Smooth muscle cell (in vitro differentiated cells): ENCODE measurements around the gene RAN. TPM values are rescaled to one million over a fixed set of nuclear protein-coding genes. Genes with fewer than 3 reads are reported as not detected.
"Not testable (repeated sequence)": the region's sequence is repeated elsewhere in the genome, so short reads cannot be mapped to it uniquely, and the experiment has no call there.

Source experiments
- DNase-seq: peaks from one replicate; lab custom pipeline; 2025; ENCODE audit not compliant: unreplicated experiment; lab: John Stamatoyannopoulos, UW
- H2AFZ ChIP-seq: fragments of 200-600 bp; sonication (generic); 2 replicates; pipeline ENCODE4 v1.6.0; 2016; ENCODE audit warnings: antibody characterized with exemption, low read depth, mild to moderate bottlenecking
- H3F3A ChIP-seq: fragments of 200-600 bp; sonication (generic); 2 replicates; pipeline ENCODE4 v1.6.0; 2017; ENCODE audit warnings: antibody characterized with exemption, low read depth
- H3K27ac ChIP-seq: fragments of 200-600 bp; sonication (generic); 2 replicates; pipeline ENCODE4 v1.5.1; 2016; ENCODE audit warnings: low read depth, mild to moderate bottlenecking
- H3K27me3 ChIP-seq: fragments of 200-600 bp; sonication (generic); 2 replicates; pipeline ENCODE4 v1.6.1; 2016; ENCODE audit warnings: low read depth, mild to moderate bottlenecking
- H3K36me3 ChIP-seq: fragments of 200-600 bp; sonication (generic); 2 replicates; pipeline ENCODE4 v1.5.1; 2016; ENCODE audit warnings: low read depth
- H3K4me1 ChIP-seq: fragments of 200-600 bp; sonication (generic); 2 replicates; pipeline ENCODE4 v1.5.1; 2016; ENCODE audit warnings: low read depth
- H3K4me2 ChIP-seq: fragments of 200-600 bp; sonication (generic); 2 replicates; pipeline ENCODE4 v1.6.0; 2016; ENCODE audit warnings: mild to moderate bottlenecking
- H3K4me3 ChIP-seq: fragments of 200-600 bp; sonication (generic); 2 replicates; pipeline ENCODE4 v1.5.1; 2016; ENCODE audit warnings: mild to moderate bottlenecking
- H3K79me2 ChIP-seq: fragments of 200-600 bp; sonication (generic); 2 replicates; pipeline ENCODE4 v1.6.0; 2016; ENCODE audit warnings: low read depth, mild to moderate bottlenecking
- H3K9ac ChIP-seq: fragments of 200-600 bp; sonication (generic); 2 replicates; pipeline ENCODE4 v1.6.0; 2016; ENCODE audit warnings: low read depth
- H3K9me3 ChIP-seq: fragments of 200-600 bp; sonication (generic); replicated peaks from 2 replicates; pipeline ENCODE4 v1.5.1; 2016; ENCODE audit warnings: low read depth
- H4K20me1 ChIP-seq: fragments of 200-600 bp; sonication (generic); 2 replicates; pipeline ENCODE4 v1.6.0; 2016; ENCODE audit warnings: low read depth
- CTCF ChIP-seq: fragments of 200-600 bp; sonication (generic); IDR thresholded peaks from 2 replicates; pipeline ENCODE4 v1.5.1; 2017; ENCODE audit warnings: borderline replicate concordance, mild to moderate bottlenecking, antibody characterized with exemption; ENCODE audit not compliant: insufficient read depth, poor library complexity, severe bottlenecking
- WGBS: methylation state at CpG from one replicate; pipeline ENCODE4 v1.1.7; 2016; ENCODE audit warnings: low lambda C conversion rate; 5-methylcytosine and 5-hydroxymethylcytosine counted together
- polyA plus RNA-seq: library from polyadenylated mRNA; unstranded; fragments of >200 nt; fragmentation: Nextera tagmentation; extraction: Ambion mirVana; gene quantifications from 2 replicates; pipeline ENCODE4 v1.2.1, GENCODE V29; 2016
- total RNA-seq: library from RNA; depleted of rRNA; stranded (reverse); fragments of >200 nt; gene quantifications from 2 replicates; pipeline ENCODE4 v1.2.3, GENCODE V29; 2014

The RAN gene
- total and polyA plus RNA-seq, 2 experiments from 2014 or later, result 367 to 595 TPM

- peaks cover 57% of the 10 kb centered on the region for H4K20me1 ChIP-seq
- H3K4me2 ChIP-seq, result peak overlapping the region; percentile 92
- H3K4me1 ChIP-seq, result peaks cover 24% of the 10 kb centered on the region
- H3F3A ChIP-seq, result peaks cover 45% of the 10 kb centered on the region
- 51% methylated on average over 4 of the region's 4 CpGs for WGBS
- no peak for TF ChIP-seq CTCF
- no peak for DNase-seq
- H3K4me3 ChIP-seq, result peak overlapping the region; percentile 74
- H2AFZ ChIP-seq, result no peak overlapping the region
- H3K9ac ChIP-seq, result peak overlapping the region; percentile 85
- no peaks in the 10 kb centered on the region for H3K27me3 ChIP-seq
- H3K79me2 ChIP-seq, result peaks cover 25% of the 10 kb centered on the region
- H3K27ac ChIP-seq, result peak overlapping the region; percentile 79
- H3K36me3 ChIP-seq, result peaks cover 33% of the 10 kb centered on the region
- no peaks in the 10 kb centered on the region for H3K9me3 ChIP-seq
Measured at GRCh38 chr12:130873106-130873795, 1.4 kb downstream of the RAN start.

GRCh38 chr12:130873825-130874224, 2.0 kb downstream of the RAN start:
- H4K20me1 ChIP-seq, result peaks cover 61% of the 10 kb centered on the region
- H3K27me3 ChIP-seq, result no peaks in the 10 kb centered on the region
- no peak overlapping the region for H3K9ac ChIP-seq
- no peak overlapping the region for H3K27ac ChIP-seq
- H3K79me2 ChIP-seq, result peaks cover 25% of the 10 kb centered on the region
- no peak for TF ChIP-seq CTCF
- H3K4me3 ChIP-seq, result peak overlapping the region; percentile 74
- no peak for DNase-seq
- H3K9me3 ChIP-seq, result no peaks in the 10 kb centered on the region
- peaks cover 45% of the 10 kb centered on the region for H3F3A ChIP-seq
- peaks cover 33% of the 10 kb centered on the region for H3K36me3 ChIP-seq
- no peak overlapping the region for H2AFZ ChIP-seq
- H3K4me2 ChIP-seq, result peak overlapping the region; percentile 92
- peaks cover 24% of the 10 kb centered on the region for H3K4me1 ChIP-seq
- WGBS, result 82% methylated on average over 4 of the region's 4 CpGs

- peaks cover 25% of the 10 kb centered on the region for H3K79me2 ChIP-seq
- no peaks in the 10 kb centered on the region for H3K27me3 ChIP-seq
- H3K4me2 ChIP-seq, result peak overlapping the region; percentile 92
- TF ChIP-seq CTCF, result no peak
- no peak overlapping the region for H3K4me3 ChIP-seq
- H3K9me3 ChIP-seq, result no peaks in the 10 kb centered on the region
- no peak overlapping the region for H2AFZ ChIP-seq
- peaks cover 61% of the 10 kb centered on the region for H4K20me1 ChIP-seq
- H3K27ac ChIP-seq, result no peak overlapping the region
- peaks cover 45% of the 10 kb centered on the region for H3F3A ChIP-seq
- peaks cover 24% of the 10 kb centered on the region for H3K4me1 ChIP-seq
- DNase-seq, result no peak
- H3K36me3 ChIP-seq, result peaks cover 33% of the 10 kb centered on the region
- H3K9ac ChIP-seq, result no peak overlapping the region
- whole genome bisulfite sequencing, result 96% methylated on average over 10 of the region's 10 CpGs
Measured at GRCh38 chr12:130874696-130875095, 2.8 kb downstream of the RAN start.

- H3K79me2 ChIP-seq, result peaks cover 25% of the 10 kb centered on the region
- no peak overlapping the region for H3K9ac ChIP-seq
- H3K27ac ChIP-seq, result no peak overlapping the region
- DNase-seq, result no peak
- H3K27me3 ChIP-seq, result no peaks in the 10 kb centered on the region
- peaks cover 33% of the 10 kb centered on the region for H3K36me3 ChIP-seq
- H3F3A ChIP-seq, result peaks cover 45% of the 10 kb centered on the region
- TF ChIP-seq CTCF, result no peak
- H3K4me2 ChIP-seq, result no peak overlapping the region
- no peak overlapping the region for H2AFZ ChIP-seq
- H3K4me3 ChIP-seq, result no peak overlapping the region
- H3K9me3 ChIP-seq, result no peaks in the 10 kb centered on the region
- 96% methylated on average over 5 of the region's 5 CpGs for WGBS
- peaks cover 24% of the 10 kb centered on the region for H3K4me1 ChIP-seq
- H4K20me1 ChIP-seq, result peaks cover 61% of the 10 kb centered on the region
Measured at GRCh38 chr12:130875193-130875592, 3.3 kb downstream of the RAN start.

- DNase-seq, H3K4me2 ChIP-seq, H3K4me3 ChIP-seq, H3K27ac ChIP-seq, H3K9ac ChIP-seq, H3K27me3 ChIP-seq, H2AFZ ChIP-seq, H3K9me3 ChIP-seq: not testable (repeated sequence)
- WGBS, result 88% methylated on average over 11 of the region's 11 CpGs
- peaks cover 33% of the 10 kb centered on the region for H3K36me3 ChIP-seq
- peaks cover 41% of the 10 kb centered on the region for H3F3A ChIP-seq
- peaks cover 61% of the 10 kb centered on the region for H4K20me1 ChIP-seq
- peaks cover 24% of the 10 kb centered on the region for H3K4me1 ChIP-seq
- H3K79me2 ChIP-seq, result peaks cover 25% of the 10 kb centered on the region
Measured at GRCh38 chr12:130875708-130876107, 3.8 kb downstream of the RAN start.
